ENCODE results near the gene CCM2.

CCM2 gene

DNA sequence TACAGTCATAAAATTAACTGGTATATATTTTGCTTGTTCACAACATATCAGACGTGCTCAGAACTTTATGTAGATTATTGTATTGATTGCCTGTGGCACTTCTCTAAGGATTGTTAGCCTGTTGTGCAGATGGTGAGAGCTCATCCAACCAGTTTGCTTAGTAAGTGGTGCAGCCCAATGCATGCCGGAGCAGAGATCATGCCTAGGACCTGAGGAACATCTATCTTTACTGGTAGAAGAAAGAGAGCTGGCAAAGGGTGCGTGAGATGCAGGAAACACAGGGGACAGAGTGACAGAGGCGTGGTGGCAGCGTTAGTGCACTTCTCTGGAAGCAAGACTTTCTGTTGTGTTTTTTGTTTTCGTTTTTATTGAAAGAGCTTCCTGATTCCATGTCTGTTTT lies 35.9 kb downstream of the CCM2 start:
- no peak for DNase-seq

DNA sequence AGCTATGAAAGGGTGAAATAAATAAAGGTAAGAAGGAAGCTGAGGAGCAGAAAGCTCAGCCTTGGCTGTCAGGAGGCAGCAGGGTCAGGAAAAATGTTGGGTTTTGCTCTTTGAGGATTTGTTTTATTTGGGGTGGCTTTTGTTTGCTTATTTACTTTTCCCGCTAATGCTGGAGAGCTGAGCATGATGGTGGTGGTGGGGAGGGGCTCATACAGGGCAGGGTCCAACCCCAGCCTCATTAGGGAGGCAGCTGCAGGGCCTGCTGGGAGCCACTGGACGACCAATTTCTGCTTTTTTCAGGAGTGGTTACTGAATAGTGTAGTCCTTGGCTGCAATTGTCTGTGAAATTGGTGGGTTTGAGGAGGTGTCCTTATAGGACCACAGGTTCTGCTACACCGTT lies 36.3 kb downstream of the CCM2 start:
- no peak for DNase-seq

DNA sequence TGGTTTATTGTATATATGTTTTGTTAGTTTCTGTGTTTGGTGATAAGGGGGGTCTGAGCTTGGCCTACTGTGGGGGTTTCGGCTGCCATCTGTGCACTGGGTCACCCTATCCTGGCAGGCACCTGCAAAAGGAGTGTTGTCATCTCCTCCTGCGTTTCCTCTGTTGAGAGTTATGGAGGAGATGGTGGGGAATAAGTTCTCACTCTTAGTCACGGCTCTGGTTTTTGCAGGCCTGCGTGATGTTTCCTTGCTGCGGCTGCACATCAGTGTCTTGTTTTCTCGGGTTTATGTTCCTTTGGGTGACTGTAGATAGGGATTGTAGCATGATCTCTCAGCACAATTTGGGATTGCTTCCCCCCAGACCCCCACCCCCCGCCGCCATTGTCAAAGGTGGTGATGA lies 36.8 kb downstream of the CCM2 start:
- DNase-seq: no peak

DNA sequence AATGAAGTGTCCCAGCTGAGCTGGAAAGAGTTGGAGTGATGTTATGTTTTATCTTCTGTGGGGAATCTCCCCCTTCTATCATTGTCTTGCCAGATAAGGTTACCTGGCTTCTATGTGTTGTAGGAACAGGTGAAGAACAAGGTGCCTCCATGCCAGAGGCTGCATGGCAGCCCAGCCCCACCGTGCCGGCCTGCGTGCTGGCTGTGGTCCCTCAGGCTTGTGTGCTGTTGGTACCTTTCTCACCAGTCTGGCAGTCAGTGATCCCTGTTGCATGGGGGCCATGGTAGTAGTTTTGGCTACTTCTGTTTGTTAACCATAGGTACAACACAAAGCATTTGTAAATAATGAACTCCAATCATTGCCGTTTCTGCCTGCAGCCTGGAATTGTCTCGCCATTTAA lies 37.9 kb downstream of the CCM2 start:
- DNase-seq: no peak

DNA sequence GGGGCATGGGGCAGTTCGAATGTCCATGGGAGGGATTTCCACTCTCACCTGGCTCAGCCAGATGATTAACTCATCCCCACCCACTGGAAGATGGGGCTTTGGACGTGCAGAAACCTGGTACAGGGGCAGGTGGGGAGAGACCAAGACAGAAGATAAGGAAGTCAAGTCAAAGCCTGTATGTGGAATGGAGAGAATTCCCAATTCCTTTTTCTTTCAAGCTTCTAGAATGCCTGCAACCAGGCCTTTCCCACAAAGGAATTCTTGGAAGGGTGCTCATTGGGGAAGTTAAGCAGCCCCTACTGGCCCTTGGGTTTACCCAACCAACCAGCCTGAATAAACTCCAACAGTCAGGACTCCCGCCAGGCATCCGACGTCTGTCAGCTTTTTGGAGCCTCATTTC lies 39.1 kb downstream of the CCM2 start:
- no peak for DNase-seq

DNA sequence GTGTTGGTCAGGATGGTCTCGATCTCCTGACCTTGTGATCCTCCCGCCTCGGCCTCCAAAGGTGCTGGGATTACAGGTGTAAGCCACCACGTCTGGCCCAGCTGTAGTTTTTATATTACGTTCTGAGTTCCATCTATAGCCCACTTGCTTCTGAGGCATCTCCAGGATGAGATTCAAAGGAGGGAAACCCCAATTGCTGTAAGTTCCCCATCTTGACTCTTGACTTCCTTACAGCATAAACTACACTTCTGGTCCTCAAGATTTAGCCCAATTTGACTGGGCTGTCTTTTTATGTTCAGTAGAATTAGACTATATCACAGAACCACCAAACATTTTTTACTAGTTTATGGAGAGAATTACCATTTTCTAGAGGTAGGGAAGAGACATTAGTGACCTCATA lies 44.3 kb downstream of the CCM2 start:
- no peak for DNase-seq

DNA sequence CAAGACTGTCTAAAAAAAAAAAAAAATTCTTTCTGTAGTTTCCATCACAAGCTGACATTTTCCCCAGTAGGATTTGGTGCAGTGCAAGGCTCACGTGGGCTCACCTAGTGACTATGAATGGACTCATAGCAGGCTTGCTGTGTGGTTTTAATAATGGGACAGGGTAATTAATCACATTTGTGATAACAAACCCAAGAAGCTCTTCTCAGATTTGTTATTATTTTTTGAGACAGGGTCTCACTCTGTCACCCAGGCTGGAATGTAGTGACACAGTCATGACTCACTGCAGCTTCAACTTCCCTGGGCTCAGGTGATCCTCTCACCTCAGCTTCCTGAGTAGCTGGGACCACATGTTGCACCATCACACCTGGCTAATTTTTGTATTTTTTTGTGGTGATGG lies 48.7 kb downstream of the CCM2 start:
- no peak for DNase-seq

DNA sequence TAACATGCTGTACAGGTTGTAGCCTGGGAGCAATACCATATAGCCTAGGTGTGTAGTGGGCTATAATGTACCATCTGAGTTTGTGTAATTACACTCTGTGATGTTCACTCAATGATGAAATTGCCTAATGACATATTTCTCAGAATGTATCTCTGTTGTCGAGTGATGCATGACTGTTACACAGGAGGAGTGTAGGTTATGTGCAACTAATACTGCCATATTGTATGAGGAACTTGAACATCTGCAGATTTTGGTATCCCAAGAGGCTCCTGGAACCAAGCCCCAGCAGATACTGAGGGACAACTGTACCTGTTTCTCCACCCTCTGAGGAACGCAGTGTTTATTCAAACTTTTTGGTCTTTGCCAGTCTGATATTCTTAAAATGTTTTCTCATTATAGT lies 50.2 kb downstream of the CCM2 start:
- DNase-seq: no peak

DNA sequence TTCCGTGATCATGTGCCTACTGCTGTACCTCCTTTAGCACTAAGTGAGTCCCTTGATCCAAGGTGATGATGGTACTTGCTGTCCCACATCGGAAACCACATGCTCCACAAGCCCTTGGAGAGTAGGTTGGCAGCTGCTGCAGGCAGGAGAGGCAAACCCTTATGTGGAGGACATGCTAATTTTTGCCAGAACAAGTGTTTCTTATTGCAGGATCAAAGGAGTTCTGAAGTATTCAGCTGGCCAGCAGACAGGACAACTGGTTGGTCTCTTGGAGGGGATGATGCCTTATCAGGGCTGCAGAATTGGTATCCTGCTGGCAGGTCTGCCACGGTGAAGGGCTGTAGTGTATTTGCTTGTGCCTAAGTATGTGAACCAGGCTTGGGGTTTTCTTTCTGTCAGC lies 52.0 kb downstream of the CCM2 start:
- DNase-seq: no peak

DNA sequence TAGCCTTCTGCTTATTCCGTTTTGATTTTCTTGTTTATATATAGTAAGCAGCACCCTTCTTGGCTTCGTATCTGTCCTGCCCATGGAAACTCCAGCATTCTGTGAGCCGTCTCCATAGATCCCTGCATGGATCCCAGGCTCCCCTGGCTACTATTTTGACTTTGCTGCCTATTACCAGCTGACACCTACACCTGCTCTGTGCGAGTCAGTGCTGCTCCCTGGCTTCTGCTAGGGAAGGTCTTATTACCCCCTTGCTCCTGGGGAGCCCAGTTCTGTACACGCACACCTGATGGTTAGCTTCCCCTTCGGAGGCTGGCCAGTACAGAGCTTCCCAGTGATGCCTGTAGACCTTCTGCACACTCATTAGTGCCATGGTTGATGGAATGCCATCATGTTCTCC lies 53.4 kb downstream of the CCM2 start:
- no peak for DNase-seq

DNA sequence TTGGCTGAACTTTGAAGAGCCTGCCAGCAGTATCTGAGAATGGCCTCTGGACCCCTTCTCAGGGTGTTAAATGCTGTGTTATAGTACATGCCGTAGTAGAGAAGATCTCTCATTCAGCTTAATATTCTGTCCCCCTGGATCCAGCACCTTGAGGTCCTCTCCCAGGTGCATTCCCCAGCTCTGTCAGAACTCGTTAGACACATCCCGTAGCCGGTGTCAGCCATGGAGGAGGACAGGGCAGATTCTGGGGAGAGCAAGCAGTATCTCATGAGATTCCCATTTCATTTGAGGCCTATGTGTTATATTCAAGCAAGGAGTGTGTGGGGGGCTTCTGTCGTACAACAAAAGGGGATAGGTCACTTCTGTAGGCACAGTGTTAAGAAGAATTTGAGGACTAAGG lies 53.9 kb downstream of the CCM2 start:
- DNase-seq: no peak

DNA sequence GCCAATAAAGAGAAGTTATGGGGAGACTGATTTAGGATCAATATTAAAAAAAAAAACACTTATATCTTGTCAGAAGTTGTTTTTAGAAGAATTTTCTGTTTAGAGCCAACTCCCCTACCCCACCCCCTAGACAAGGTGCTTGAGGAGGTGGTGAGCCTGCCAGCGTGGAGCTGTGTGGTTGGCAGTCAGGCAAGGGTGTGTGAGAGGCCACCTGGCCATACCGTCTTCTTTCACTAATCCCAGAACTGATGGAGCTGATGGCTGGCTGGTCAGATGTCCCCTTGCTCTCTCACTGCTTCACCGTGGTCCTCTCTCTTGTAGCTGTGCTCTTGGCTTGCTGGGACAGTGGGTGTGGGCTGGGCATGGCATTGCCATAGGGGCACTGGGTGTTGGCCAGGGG lies 54.4 kb downstream of the CCM2 start:
- no peak for DNase-seq

DNA sequence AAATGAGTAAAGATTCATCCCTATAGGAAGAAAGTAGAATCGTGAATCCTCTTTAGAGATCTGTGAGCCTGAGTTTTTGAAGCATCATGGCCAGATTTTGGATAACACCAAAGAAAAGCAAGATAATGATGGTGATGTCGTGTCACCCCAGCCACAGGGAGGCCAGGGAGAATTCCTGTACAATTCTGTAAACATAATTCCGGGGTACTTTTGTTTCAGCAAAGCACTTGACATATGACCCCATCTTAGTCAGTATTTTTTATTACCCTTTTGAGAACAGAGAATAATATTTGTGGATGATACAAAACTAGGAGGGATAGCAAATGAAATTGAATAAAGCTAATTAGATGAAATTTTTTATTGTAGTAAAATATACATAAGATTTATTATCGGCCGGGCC lies 55.0 kb downstream of the CCM2 start:
- no peak for DNase-seq

DNA sequence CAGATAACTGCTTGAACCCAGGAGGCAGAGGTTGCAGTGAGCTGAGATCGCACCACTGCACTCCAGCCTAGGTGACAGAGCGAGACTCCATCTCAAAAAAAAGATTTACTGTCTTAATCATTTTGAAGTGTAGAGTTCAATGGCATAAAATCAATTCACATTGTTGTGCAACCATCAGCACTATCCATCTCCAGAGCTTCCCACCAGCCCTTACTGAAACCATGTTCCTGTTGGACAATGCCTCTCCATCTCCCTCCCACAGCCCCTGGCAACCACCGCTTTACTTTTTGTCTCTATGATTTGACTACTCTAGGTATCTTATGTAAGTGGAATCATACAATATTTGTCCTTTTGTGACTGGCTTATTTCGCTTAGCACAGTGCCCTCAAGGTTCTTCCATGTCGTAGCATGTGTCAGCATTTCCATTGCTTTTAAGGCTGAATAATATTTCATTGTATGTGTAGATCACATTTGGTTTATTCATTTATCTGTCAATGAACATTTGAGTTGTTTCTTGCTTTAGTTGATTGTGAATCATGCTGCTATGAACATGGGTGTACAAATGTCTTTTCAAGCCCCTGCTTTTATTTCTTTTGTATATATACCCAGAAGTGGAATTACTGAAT lies 55.7 kb downstream of the CCM2 start:
- DNase-seq: no peak

DNA sequence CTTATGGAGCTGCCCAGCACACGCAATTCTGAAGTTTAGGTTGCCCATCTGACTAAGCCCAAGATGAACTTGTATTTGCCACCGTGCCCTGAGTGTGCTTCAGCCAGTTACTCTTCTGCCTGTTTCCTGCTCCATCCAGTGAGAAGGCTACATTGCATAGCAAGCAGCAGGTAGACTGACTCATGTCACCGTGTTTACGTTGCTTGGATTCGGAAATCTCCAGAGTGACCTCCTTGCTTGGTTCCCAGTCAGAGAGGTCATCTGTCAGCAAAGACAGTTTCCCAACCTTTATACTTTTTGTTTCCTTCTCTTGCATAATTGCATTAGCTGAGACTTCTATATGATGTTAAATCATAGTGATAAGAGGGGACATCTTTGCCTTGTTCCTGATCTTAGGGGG lies 57.9 kb downstream of the CCM2 start:
- DNase-seq: no peak

DNA sequence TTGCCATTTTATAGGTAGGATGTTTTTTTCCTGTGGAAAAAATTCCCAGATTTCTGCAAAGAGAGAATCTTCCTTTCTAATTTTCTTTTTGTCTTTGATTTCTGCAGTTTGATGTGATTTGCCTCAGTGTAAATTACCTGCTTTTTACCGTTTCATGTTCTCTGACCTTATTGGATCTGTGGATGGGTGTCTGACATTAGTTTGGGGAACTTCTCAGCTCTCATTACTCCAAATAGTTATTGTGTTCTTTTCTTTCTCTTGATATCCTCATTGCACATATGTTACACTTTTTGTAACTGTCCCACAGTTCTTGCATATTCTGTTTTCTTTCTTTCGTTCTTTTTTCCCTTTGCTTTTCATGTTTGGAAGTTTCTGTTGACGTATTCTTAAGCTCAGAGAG lies 60.3 kb downstream of the CCM2 start:
- DNase-seq: no peak

DNA sequence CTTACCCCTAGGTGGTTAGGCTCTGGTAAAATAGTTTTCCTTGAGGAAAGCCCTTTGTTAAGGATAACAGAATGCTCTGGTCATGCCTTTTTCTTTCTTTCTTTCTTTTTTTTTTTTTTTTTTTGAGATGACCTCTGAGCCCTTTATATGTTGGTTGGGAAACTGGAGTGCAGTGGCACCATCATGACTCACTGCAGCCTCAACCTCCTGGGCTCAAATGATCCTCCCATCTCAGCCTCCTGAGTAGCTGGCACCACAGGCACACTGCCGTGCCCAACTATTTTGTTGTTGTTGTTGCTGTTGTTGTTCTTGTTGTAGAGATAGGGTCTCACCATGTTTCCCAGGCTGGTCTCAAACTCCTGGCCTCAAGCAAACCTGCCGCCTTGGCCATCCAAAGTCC lies 61.4 kb downstream of the CCM2 start:
- no peak for DNase-seq

DNA sequence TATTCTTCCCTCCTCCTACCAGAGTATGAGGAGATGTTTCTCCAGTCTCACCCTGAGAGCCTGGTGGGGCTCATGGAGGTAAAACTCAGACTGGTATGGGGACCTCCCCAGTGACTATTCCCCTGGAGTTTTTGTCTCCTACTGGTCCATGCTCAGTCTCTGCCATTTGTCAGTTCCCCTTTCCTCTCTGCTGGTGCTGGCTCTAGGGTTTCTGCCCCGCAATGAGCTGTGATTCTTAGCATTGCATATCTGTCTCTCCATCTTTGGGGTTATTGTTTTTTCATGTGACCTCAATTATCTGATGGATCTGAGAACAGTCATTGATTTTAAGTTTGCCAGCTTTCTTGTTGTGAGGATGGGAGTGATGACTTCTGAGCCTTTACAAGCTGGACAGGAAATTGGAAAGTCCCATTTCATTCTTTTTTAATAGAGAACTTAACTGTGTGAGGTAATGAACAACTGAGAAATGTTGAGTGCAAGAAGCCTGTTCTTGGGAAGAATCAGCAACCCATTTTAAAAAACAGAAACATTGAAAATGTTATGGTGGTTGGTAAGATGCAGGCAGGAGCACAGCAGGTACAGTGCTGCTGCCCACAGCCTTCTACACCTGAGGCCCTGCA lies 61.9 kb downstream of the CCM2 start:
- DNase-seq: no peak

DNA sequence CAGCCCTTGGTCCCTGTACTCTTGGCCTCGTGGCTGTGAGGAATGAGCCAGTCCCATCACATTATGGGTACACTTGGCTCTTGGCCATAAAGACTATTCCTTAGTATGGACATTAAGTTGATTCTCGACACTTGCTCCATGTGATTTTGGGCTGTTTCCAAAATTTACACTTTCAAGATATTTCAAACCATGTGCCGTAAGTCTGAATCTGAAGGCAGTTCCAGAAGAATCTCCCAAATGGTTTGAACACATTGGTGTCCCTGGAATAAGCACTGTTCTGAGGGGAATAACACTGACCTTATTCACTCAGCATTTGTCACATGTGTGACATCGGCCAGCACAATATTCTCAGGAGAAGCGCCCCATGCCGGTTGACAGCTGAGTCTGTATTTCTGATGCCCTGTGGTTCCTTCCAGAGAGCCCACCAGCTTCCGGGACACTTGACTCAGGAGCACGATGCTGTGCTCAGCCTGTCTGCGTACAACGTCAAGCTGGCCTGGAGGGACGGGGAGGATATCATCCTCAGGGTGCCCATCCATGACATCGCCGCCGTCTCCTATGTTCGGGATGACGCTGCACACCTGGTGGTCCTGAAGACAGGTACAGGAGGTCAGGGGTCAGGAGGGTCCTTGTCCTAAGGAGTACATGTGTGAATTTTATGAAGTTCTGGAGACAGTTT lies 64.2 kb downstream of the CCM2 start:
- DNase-seq: no peak

DNA sequence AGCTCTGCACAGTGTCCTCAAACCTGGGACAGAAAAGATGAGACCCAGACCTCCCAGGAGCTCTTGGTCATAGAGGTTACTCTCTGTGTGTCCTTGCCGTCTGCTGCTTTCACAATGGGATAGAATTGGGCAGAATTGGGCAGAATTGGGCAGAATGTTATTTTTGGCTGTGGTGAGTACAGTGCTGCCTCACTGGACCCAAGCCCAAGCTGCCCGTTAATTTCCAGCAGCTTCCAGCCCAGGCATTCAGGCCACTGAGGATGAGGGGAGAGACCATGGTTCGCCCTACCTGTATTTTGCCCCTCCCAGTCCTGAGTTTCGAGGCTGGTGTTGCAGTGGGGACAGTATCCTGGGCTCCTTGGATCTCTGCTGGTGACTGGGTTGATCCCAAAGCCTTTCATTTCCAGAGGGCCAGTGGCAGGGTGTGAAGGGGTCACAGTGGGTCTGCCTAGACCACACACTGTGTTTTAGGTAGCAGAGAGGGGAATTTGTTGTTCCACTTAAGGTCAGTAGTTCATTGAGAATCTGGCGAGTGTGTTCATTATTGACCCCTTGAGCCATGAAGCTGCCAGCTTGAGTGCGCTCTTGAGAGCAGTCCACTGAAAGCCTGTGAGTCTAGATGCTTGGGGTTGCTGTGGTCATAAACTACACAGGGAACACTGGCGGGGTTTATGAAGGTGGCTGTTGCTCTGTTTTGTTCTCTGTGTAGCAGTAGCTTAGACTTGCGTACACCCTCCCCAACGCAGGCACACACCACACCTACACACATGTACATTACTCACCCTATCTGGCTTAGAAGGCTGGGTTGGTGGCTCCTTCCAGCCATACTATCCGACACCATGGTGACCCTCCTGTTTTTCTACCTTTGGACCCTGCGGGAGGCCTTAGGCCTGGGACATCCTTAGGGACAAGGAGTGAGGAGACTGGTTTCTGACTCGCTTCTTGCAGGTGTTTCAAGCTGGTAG lies 65.3 kb downstream of the CCM2 start:
- DNase-seq: no peak

DNA sequence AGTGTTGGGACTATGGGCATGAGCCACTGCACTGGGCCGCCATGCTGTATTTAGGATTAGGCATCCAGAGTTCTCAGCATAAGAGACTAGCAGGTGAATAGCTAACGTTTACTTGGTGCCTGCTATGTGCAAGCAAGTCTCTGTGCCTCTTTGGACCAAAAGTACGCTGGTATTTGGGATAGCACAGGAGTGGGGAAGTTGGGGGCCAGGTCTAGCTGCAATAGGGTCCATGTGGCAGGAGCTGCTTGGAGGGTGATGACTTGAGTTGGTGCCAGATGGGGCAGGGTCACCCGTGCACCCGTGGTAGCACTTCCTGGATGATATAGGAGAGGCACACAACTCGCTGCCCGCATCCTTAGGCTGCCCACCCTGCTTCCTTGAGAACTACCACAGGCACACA lies 66.4 kb downstream of the CCM2 start:
- no peak for DNase-seq

DNA sequence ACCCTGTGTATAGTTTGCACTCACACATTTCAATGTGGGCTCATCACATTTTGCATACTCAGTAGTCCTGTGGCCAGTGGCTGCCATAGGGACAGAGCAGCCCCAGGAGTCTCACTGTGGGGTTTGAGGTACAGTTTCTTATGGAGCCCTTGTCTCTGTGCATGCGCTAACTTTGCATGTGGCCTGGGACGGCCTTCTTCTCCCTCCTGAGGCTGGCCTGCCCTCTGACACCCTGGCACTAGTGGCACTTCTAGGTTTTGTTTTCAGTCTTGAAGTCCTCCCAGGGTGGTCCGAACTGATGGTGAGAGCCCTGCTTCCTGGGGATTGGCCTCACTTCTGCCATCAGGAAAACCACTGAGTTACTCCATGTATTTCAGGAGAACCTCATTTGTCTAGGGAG lies 67.6 kb downstream of the CCM2 start:
- DNase-seq: no peak

DNA sequence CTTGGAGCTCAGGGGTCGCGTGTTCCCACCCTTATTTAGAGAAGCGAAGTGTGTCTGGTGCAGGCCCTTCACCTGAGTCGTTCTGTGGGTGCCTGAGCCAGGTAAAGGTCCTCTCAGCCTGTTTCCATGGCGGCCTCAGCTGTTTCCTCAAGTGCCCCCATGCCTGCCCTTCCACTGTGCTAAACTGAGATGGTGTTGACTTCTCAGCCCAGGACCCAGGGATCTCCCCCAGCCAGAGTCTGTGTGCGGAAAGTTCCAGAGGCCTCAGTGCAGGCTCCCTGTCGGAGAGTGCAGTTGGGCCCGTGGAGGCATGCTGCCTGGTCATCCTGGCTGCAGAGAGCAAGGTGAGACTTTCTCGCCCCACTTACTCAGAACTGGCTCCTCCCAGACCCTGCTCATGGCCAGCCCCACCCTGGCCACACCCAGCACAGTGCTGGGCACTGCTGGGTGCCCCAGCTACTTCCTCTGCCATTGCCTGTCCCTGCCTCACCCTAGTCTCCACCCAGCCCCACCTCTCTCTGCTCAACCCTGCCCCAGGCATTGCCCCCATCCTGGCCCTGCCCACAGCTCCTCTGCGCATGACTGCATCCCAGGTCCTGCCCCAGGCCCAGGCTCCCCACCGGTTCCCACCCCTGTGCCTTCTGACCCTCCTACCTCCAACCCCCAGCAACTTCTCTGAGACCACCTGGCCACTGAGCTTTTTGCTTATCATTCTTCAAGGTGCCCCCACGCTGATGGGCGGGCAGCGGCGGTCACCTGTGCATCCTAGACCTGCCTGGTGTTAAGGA lies 68.4 kb downstream of the CCM2 start:
- no peak for DNase-seq

Data from NCI-H2171 (cell line).